LNCaP clone FGC (cell line): Measurements from ENCODE around the gene HELZ.
A peak's percentile ranks its signal among the peaks of the same experiment; 100 is the strongest.

Experiments
- DNase-seq: peaks from one replicate; pipeline ENCODE4 v3.0.0-alpha.2; 2011; ENCODE audit warnings: low read depth
- H3K4me3 ChIP-seq: 2 replicates; pipeline ENCODE4 v1.5.1; 2011; ENCODE audit warnings: mild to moderate bottlenecking, low read depth, low read length, control low read depth
- TF ChIP-seq, protein P1 (sequence below): IDR thresholded peaks from 2 replicates; pipeline ENCODE4 v1.5.1; 2012; ENCODE audit warnings: mild to moderate bottlenecking; ENCODE audit not compliant: control insufficient read depth, insufficient read depth; ENCODE audit errors: extremely low read depth

Gene HELZ

DNA sequence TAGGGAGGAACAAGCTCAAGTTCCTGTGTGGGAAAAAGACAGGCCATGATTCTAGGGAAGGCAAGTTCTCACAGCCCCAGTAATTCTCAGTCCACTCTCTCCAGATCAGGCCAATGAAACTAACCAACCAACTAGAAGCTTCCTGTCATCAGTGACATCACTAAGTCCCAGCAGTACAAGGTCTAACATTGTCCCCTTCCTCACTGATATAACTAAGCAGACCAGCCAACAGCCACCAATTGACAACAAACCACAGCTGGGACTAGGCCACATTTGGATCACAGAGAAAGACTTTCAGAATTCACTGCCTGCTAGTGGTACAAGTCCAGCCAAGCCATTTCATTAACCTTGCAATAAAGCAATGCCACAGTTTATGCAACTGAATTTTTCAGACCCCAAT lies 106.6 kb downstream of the HELZ start:
- TF ChIP-seq, protein P1, sequence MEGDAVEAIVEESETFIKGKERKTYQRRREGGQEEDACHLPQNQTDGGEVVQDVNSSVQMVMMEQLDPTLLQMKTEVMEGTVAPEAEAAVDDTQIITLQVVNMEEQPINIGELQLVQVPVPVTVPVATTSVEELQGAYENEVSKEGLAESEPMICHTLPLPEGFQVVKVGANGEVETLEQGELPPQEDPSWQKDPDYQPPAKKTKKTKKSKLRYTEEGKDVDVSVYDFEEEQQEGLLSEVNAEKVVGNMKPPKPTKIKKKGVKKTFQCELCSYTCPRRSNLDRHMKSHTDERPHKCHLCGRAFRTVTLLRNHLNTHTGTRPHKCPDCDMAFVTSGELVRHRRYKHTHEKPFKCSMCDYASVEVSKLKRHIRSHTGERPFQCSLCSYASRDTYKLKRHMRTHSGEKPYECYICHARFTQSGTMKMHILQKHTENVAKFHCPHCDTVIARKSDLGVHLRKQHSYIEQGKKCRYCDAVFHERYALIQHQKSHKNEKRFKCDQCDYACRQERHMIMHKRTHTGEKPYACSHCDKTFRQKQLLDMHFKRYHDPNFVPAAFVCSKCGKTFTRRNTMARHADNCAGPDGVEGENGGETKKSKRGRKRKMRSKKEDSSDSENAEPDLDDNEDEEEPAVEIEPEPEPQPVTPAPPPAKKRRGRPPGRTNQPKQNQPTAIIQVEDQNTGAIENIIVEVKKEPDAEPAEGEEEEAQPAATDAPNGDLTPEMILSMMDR: no peak
- no peak for DNase-seq
- H3K4me3 ChIP-seq: no peak overlapping the region

DNA sequence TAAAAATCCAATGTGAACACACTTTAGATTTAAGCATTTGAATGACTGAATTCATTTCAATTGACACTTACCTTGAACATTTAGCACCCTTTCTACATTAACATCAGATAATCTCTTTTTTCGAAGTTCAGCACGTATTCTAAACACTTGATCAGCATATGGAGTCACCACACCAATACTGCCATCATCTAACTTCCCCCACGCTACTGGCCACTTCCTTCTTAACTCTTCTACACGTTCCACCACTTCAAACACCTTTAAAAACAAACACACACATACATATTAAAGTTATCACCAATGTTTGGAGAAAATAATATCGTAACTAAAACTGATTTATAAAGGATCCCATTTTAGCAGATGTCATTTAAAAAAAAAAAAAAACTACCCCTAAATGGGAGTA lies 107.1 kb downstream of the HELZ start:
- no peak overlapping the region for H3K4me3 ChIP-seq
- TF ChIP-seq, protein P1: no peak
- no peak for DNase-seq

DNA sequence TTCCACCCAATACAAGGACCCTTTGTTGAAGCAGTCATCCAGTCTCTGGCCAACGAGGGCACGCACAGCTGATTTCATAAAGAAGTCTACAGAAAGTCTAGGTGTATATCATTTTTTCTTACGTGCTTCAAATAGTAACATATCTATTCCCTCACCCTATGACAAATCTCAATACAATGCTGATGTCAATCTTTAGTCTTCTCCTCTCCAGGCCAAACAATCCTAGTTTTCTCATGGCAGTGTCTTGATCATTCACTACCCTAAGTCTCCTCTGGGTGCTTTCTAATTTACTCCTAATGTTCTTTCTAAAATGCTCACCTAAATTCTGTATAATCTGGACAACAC lies 108.0 kb downstream of the HELZ start:
- no peak for DNase-seq
- H3K4me3 ChIP-seq: no peak overlapping the region
- TF ChIP-seq, protein P1: no peak

DNA sequence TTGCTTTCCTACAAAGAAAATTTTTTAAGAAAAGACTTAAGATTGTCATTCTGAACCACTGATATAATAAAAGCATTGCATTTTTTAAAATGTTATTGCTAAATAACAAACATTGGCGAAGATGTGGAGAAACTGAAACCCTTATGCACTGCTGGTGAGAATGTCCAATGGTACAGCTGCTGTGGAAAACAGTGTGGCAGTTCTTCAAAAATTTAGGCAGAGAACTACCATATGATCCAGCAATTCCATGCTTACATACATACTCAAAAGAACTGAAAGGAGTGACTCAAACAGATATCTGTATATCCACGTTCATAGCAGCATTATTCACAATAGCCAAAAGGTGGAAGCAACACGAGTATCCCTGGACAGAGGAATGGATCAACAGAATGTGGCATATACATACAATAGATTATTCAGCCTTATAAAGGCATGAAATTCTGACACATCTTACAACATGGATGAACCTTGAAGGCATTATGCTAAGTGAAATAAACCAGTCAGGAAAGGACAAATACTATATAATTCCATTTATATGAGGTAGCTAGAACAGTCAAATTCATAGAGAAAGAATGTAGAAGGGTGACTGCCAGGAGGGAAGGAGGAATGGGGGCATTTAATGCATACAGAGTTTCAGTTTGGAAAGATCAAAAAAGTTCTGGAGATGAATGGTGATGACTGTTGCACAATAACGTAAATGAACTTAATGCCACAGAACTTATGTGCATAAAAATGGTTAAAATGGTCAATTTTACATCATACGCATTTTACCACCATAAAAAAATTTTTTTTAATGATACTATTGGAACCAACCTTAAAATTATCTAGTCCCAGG lies 108.6 kb downstream of the HELZ start:
- H3K4me3 ChIP-seq: no peak overlapping the region
- no peak for DNase-seq
- TF ChIP-seq, protein P1: no peak

DNA sequence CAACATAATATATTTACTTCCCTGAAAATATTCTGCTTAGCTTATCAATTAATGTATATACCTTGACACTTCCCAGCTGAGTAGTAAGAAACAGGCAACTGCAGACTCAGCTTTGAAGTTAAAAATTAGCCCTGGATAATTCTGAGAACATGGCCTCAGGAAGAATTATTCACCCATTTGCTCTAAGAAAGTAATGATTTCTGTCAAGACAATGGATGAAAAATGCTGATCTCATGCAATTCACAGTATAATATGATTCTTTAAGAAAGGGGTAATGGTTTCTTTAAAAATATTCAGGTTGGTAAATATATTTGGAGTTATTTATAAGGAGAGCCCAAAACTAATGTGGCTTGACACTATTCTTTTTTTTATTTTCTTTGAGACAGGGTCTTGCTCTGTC lies 111.8 kb downstream of the HELZ start:
- H3K4me3 ChIP-seq: no peak overlapping the region
- TF ChIP-seq, protein P1: no peak
- DNase-seq: no peak

DNA sequence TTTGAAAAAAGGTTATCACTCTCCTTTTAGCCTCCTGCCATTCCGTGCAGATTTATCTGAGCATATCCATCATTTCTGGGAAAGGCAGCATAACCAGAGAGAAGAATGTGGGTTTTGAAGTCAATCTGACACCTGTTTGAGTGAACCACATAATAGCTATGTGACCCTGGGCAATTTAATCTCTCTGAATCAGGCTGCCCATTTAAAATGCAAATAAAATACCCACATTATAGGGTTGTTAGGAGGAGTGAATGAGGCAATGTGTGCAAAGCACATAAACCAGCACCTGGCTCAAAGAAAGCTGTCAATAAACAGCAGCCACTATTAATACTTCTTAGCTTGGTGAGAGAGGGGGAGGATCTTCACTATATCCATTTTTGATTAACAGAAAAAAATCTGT lies 112.6 kb downstream of the HELZ start:
- DNase-seq: peak; percentile 8
- H3K4me3 ChIP-seq: no peak overlapping the region
- TF ChIP-seq, protein P1: no peak

DNA sequence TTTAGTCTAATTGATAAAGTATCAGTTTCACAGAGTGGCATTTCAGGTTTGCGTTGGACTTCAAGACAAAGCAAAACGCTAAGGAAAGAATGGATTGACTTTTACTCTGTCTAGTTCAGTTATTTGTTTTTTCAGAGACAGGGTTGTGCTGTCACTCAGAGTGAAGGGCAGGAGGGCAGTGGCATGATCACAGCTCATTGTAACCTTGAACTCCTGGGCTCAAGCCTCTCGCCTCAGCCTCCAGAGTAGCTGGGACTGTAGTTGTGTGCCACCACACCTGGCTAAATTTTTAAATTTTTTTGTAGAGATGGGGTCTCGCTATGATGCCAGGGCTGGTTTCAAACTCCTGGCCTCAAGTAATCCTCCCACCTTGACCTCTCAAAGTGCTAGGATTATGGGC lies 114.2 kb downstream of the HELZ start:
- no peak overlapping the region for H3K4me3 ChIP-seq
- TF ChIP-seq, protein P1: no peak
- DNase-seq: no peak
